Tibial nerve (tissue), 4 donors: Measurements from ENCODE around the gene MAP2K6. TPM values are rescaled to one million over a fixed set of nuclear protein-coding genes. Genes with fewer than 3 reads are reported as not detected.

Source experiments
- DNase-seq, 2 donors: peaks; one replicate each; pipeline ENCODE4 v3.0.0-alpha.2; 2019; ENCODE audit warnings: low spot score in 2 of 2
- H3K27ac ChIP-seq, 4 donors: fragments of 200-600 bp; sonication (generic) in 3 of 4; one replicate each; pipeline ENCODE4 v1.5.1; 2017 to 2019; ENCODE audit warnings: mild to moderate bottlenecking in 1 of 4
- H3K27me3 ChIP-seq, 2 donors: fragments of 200-600 bp; sonication (generic) in 1 of 2; one replicate each; pipeline versions ENCODE4 v1.5.1 to v1.6.0; 2017 to 2019
- H3K36me3 ChIP-seq, 3 donors: fragments of 200-600 bp; sonication (generic); one replicate each; pipeline ENCODE4 v1.5.1; 2018 to 2019
- H3K4me1 ChIP-seq, 4 donors: fragments of 200-600 bp; sonication (generic) in 3 of 4; one replicate each; pipeline ENCODE4 v1.5.1; 2017 to 2019
- H3K4me3 ChIP-seq, 4 donors: fragments of 200-600 bp; sonication (generic) in 3 of 4; one replicate each; pipeline ENCODE4 v1.5.1; 2017 to 2019; ENCODE audit warnings: mild to moderate bottlenecking in 1 of 4, moderate library complexity in 1 of 4
- H3K9me3 ChIP-seq, 4 donors: fragments of 200-600 bp; sonication (generic) in 3 of 4; one replicate each; pipeline ENCODE4 v1.5.1; 2017 to 2019
- CTCF ChIP-seq, 5 experiments: fragments of 200-600 bp in 3 of 5; fragments of 450-650 bp in 2 of 5; sonication (generic) in 3 of 5; IDR thresholded peaks; one replicate each; pipeline ENCODE4 v1.5.1; 2016 to 2019; ENCODE audit warnings: antibody characterized with exemption in 5 of 5, mild to moderate bottlenecking in 3 of 5, moderate library complexity in 2 of 5
- EP300 ChIP-seq, 2 donors: sonication (generic); formaldehyde crosslinking; IDR thresholded peaks; one replicate each; pipeline ENCODE4 v1.6.1; 2017; ENCODE audit warnings: antibody characterized with exemption in 2 of 2, mild to moderate bottlenecking in 1 of 2
- POLR2A ChIP-seq, 2 donors: fragments of 450-650 bp; IDR thresholded peaks; one replicate each; pipeline ENCODE4 v1.6.1; 2017; ENCODE audit warnings: antibody characterized with exemption in 2 of 2, mild to moderate bottlenecking in 2 of 2, moderate library complexity in 2 of 2
- WGBS, 2 donors: methylation state at CpG; one replicate each; pipeline ENCODE4 v1.1.5; 2018; 5-methylcytosine and 5-hydroxymethylcytosine counted together
- total RNA-seq, 4 donors: library from RNA; depleted of rRNA; stranded (reverse); fragments of >200 nt; gene quantifications; one replicate each; pipeline ENCODE4 v1.1.0, GENCODE V29; 2016

MAP2K6 gene
- total RNA-seq, 4 donors from 2014 or later = 9.8 to 30.3 (median 22.8) TPM

DNA sequence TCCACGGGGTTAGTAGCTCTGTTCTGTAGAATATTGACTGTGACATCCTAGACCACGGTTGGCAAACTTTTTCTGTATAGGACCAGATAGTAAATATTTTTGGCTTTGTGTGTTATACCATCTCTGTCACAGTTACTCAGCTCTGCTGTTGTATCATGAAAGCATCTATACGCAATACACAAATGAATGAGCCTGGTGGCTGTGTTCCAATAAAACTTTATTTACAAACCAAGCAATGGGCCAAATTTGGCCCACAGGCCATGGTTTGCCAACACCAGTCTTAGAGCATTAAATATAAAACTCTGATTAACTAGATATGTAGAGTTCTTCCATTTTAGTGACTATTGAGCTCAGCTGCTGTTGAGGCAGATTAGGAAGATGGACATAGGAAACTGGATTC, 132.7 kb downstream of the MAP2K6 start:
- no peak for DNase-seq
- H3K27ac ChIP-seq = no peak overlapping the region
- H3K27me3 ChIP-seq = no peaks in the 10 kb centered on the region
- H3K4me1 ChIP-seq = no peaks in the 10 kb centered on the region
- TF ChIP-seq EP300 (IDR thresholded peaks at IDR 0.05) = no peak
- TF ChIP-seq CTCF (IDR thresholded peaks at IDR 0.05) = no peak
- TF ChIP-seq POLR2A (IDR thresholded peaks at IDR 0.05) = no peak
- H3K9me3 ChIP-seq = no peaks in the 10 kb centered on the region
- no peak overlapping the region for H3K4me3 ChIP-seq
- WGBS, 2 donors = 93 to 98% methylated on average over 3 of the region's 3 CpGs
- H3K36me3 ChIP-seq = peaks cover 0 to 12% (median 0%) of the 10 kb centered on the region in 3 donors

GRCh38 chr17:69547947-69548346, 133.4 kb downstream of the MAP2K6 start:
- TF ChIP-seq CTCF (IDR thresholded peaks at IDR 0.05) = no peak
- TF ChIP-seq POLR2A (IDR thresholded peaks at IDR 0.05) = no peak
- no peak for TF ChIP-seq EP300 (IDR thresholded peaks at IDR 0.05)
- WGBS, 2 donors = 91 to 94% methylated on average over 3 of the region's 3 CpGs
- Histone ChIP-seq H3K4me3 (no peak overlapping the region), H3K27me3 (no peaks in the 10 kb centered on the region), H3K36me3 (peaks cover 0 to 10% (median 0%) of the 10 kb centered on the region in 3 donors), H3K27ac (no peak overlapping the region), H3K9me3 (peaks cover 0 to 4% (median 0%) of the 10 kb centered on the region in 4 donors), H3K4me1 (no peaks in the 10 kb centered on the region)
- DNase-seq = no peak

GRCh38 chr17:69551212-69552010, 136.9 kb downstream of the MAP2K6 start:
- Histone ChIP-seq H3K27ac (no peak overlapping the region), H3K9me3 (peaks cover 0 to 18% (median 0%) of the 10 kb centered on the region in 4 donors), H3K4me1 (no peaks in the 10 kb centered on the region), H3K36me3 (peaks cover 0 to 21% (median 0%) of the 10 kb centered on the region in 3 donors), H3K27me3 (no peaks in the 10 kb centered on the region), H3K4me3 (no peak overlapping the region)
- WGBS, 2 donors = 74 to 94% methylated on average over 1 of the region's 1 CpG
- DNase-seq = no peak
- TF ChIP-seq POLR2A (IDR thresholded peaks at IDR 0.05) = no peak
- TF ChIP-seq CTCF (IDR thresholded peaks at IDR 0.05) = no peak
- TF ChIP-seq EP300 (IDR thresholded peaks at IDR 0.05) = no peak

GRCh38 chr17:69552986-69553667, 138.6 kb downstream of the MAP2K6 start:
- Histone ChIP-seq H3K36me3 (peaks cover 0 to 21% (median 0%) of the 10 kb centered on the region in 3 donors), H3K27ac (no peak overlapping the region), H3K4me3 (no peak overlapping the region), H3K4me1 (no peaks in the 10 kb centered on the region), H3K9me3 (peaks cover 0 to 18% (median 0%) of the 10 kb centered on the region in 4 donors), H3K27me3 (no peaks in the 10 kb centered on the region)
- 90% methylated on average over 5 of the region's 5 CpGs for WGBS, 2 donors
- TF ChIP-seq CTCF (IDR thresholded peaks at IDR 0.05) (no peak), POLR2A (IDR thresholded peaks at IDR 0.05) (no peak), EP300 (IDR thresholded peaks at IDR 0.05) (no peak)
- DNase-seq = no peak

DNA sequence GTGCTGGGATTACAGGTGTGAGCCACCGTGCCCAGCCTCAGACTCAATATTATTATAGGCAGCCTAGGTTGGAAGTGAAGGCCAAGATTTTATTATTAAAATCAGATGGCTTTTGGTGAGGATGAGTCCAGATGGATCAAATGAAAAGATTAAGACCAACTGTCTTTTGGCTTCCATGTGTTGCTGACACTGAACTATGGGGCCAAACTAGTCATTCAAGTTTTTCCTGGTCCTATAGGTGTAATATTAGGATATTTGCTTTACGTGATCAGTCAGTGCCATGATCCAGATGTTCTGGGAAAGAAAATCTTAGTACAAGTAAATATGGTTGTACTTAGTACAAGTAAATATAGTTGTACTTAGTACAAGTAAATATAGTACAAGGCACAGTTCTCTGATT, 140.6 kb downstream of the MAP2K6 start:
- TF ChIP-seq EP300 (IDR thresholded peaks at IDR 0.05) = no peak
- no peak for TF ChIP-seq CTCF (IDR thresholded peaks at IDR 0.05)
- TF ChIP-seq POLR2A (IDR thresholded peaks at IDR 0.05) = no peak
- WGBS, 2 donors = 67 to 72% methylated on average over 2 of the region's 2 CpGs
- Histone ChIP-seq H3K36me3 (peaks cover 0 to 21% (median 0%) of the 10 kb centered on the region in 3 donors), H3K4me1 (no peaks in the 10 kb centered on the region), H3K27ac (no peak overlapping the region), H3K9me3 (peaks cover 0 to 18% (median 0%) of the 10 kb centered on the region in 4 donors), H3K27me3 (no peaks in the 10 kb centered on the region), H3K4me3 (no peak overlapping the region)
- DNase-seq = no peak
